HG03045 (cell line): ENCODE results near the gene MEIKIN.

ENCODE experiments used
- ATAC-seq: cut with Tn5 transposase; IDR thresholded peaks from one replicate; pipeline ENCODE4 v1.9.1; 2021; ENCODE audit warnings: mild to moderate bottlenecking, moderate library complexity; ENCODE audit not compliant: unreplicated experiment

The MEIKIN gene

GRCh38 chr5:131774652-131775367 lies 170.7 kb downstream of the MEIKIN start:
- ATAC-seq: no peak

GRCh38 chr5:131773805-131774204 lies 171.7 kb downstream of the MEIKIN start:
- no peak for ATAC-seq

GRCh38 chr5:131771692-131772091 lies 173.8 kb downstream of the MEIKIN start:
- ATAC-seq: no peak

DNA sequence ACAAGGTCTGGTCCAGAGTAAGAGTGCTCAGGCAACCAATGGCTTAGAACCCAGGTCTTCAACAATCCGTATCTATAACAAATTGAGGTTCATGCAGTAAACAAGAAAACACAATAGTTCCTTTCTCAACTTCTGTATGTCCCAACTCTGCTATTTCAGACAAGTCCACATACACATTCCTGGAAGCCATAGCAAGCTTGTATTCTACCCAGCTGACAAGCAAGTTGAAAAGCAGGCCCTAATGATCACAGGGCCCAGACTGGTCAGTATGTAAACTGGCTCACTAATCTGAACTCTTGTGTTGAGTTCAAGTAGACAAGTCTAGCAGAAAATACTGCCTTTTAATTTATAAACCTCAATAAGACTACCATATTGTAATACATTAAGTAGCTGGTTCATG lies 175.5 kb downstream of the MEIKIN start:
- ATAC-seq: no peak

- no peak for ATAC-seq
Observed at GRCh38 chr5:131769336-131769735, 176.1 kb downstream of the MEIKIN start.

- ATAC-seq: no peak
Observed at GRCh38 chr5:131767891-131768290, 177.6 kb downstream of the MEIKIN start.

DNA sequence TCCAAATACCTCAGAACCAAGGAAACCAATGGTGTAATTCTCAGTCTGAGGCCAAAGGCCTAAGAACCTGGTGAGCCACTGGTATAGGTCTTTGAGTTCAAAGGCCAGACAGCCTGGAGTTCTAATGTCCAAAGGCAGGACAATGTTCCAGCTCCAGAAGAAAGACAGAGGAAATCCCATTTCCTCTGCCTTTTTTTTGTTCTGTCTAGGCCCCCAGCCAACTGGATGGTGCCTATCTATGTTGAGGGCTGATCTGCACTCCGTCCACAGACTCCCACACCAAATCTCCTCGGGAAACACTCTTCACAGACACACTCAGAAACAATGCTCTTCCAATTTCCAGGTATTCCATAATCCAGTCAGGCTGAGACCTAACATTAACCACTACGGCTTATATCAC lies 178.8 kb downstream of the MEIKIN start:
- no peak for ATAC-seq

- no peak for ATAC-seq
Observed at GRCh38 chr5:131765261-131765660, 180.2 kb downstream of the MEIKIN start.

DNA sequence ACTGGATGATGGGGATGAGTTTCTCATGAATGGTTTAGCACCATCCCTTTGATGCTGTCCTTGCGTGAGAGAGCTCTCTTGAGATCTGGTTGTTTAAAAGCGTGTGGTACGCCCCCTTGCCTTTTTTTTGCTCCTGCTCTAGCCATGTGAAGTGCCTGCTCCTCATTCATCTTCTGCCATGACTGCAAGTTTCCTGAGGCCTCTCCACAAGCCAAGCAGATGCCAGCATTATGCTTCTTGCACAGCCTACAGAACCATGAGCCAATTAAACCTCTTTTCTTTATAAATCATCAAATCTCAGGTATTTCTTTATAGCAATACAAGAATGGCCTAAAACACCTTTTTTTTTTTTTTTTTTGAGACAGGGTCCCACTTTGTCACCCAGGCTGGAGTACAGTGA lies 181.5 kb downstream of the MEIKIN start:
- no peak for ATAC-seq

GRCh38 chr5:131760793-131761192 lies 184.7 kb downstream of the MEIKIN start:
- no peak for ATAC-seq

- ATAC-seq: no peak
Observed at GRCh38 chr5:131759704-131760103, 185.8 kb downstream of the MEIKIN start.

DNA sequence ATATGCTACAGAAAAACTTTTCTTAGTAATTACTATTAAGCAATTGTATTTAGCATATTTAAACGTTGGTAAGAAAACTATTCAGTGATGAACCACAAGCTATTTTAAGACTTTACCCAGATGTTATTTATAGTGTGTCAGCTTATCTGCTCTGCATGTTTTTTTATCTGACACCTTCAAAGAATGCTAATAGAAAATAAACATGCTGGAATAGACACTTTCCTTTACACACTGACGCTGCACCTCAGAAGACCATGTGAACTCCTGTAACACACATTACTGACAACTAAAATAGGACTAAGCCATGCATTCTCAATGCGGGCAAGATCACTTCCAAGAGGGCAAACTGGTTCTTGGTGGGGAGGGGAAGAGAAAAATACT lies 187.0 kb downstream of the MEIKIN start:
- ATAC-seq: no peak

DNA sequence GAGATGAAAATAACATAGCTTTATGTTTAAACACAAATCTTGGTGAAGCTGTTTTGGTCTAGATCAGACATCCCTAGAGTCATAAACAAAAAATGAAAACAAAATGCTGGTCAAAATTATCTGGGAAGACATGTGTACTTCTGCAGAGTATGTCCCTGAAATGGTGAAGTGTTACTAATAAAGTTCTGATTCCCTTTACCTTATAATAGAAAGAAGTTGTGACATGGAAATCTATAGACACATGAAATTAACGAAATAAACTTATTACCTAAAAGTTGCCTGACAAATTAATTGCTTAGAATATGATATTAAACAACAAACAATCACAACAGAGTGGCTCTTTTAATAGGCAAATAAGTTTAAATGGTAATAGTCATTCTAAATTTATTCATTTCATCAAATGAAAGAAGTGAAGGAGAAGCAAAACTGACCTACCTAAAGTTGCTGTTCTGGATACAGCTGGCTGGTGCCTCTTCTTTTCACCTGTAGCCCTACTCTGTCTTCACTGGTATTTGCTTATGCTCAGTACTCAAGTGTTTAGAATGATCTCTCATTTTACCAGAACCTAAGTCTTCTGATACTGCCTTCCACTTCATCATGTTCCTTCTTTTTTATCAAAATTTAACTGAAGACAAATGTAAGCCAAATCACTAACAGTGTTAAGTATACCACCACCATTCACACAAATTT lies 187.5 kb downstream of the MEIKIN start:
- no peak for ATAC-seq
